ENCODE measurements around the gene RPL13.

The RPL13 gene

DNA sequence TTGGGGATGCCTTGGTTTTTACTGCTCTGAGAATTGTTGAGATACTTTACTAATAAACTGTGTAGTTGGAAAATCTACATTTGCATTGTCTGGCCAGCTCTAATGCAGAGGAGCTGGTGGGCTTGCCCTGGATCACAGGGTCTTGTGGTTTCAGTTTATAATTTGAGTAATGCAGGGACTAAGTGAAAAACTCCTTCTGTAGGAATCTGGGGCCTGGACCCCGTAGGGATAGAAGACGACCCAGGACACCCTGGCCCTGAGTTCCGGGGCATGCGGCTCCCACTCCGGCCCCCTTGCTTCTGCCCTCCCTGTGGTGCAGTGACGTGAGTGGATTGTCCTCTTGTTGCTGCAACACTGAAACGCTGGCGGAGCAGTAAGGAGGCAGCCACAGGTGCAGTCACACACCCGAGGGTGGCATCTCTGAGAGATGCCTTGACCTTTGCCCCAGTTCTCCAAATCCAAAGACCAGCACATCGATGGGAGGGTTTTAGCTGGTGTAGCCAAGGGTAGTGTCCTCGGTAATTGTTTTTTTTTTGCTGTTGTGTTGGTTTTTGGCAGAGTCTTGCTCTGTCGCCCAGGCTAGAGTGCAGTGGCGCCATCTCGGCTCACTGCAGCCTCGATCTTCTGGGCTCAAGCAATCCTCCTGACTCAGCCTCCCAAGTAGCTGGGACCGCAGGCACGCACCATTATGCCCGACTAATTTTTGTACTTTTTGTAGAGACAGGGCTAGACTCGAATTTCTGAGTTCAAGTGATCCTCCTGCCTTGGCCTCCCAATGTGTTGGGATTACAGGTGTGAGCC is 2.6 kb upstream of the RPL13 start:
- no peak overlapping the region for H3K4me3 ChIP-seq (ENCODE audit: control insufficient read depth, low read depth, low read length)
- no peak for DNase-seq (ENCODE audit: low read depth)
- TF ChIP-seq, protein P1, sequence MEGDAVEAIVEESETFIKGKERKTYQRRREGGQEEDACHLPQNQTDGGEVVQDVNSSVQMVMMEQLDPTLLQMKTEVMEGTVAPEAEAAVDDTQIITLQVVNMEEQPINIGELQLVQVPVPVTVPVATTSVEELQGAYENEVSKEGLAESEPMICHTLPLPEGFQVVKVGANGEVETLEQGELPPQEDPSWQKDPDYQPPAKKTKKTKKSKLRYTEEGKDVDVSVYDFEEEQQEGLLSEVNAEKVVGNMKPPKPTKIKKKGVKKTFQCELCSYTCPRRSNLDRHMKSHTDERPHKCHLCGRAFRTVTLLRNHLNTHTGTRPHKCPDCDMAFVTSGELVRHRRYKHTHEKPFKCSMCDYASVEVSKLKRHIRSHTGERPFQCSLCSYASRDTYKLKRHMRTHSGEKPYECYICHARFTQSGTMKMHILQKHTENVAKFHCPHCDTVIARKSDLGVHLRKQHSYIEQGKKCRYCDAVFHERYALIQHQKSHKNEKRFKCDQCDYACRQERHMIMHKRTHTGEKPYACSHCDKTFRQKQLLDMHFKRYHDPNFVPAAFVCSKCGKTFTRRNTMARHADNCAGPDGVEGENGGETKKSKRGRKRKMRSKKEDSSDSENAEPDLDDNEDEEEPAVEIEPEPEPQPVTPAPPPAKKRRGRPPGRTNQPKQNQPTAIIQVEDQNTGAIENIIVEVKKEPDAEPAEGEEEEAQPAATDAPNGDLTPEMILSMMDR (IDR thresholded peaks at IDR 0.05; ENCODE audit: control insufficient read depth, insufficient read depth, low read depth, low read length, missing control alignments), result no peak

GRCh38 chr16:89561142-89561883 is 831 bp downstream of the RPL13 start:
- peak overlapping the region; percentile 75 for H3K4me3 ChIP-seq (ENCODE audit: control insufficient read depth, low read depth, low read length)
- TF ChIP-seq, protein P1 (IDR thresholded peaks at IDR 0.05; ENCODE audit: control insufficient read depth, insufficient read depth, low read depth, low read length, missing control alignments), result no peak
- DNase-seq (ENCODE audit: low read depth), result no peak

DNA sequence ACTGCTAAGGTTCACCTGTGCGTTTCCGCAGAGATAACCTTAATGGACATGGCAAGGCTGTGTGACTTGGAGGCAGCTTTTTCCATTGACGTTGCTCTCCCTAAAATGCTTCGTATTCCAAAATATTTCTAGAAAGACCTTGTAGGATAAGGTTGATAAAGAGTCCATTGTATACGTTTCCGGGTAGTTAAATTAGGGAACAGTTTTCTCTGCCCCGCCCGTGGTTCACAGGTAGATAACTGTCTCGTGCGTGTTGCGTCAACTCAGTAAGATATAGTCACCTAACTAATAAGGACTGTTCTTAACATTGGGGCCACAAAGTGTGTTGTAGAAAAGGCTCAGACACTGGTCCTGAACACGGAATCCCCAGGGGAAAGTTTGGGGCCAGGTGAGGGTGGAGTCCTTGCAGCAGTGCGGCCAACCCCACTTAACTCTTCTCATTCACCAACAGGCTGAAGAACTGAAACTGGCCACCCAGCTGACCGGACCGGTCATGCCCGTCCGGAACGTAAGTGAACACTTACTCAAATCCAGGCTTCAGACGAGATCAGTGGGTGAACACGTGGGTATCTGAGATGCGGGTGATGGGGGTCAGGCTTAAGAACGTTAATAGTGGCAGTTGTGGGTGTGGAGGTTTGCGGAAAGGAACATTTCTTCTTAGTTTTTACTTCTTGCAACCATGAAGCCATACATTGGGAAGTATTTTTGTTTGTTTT is 1.6 kb downstream of the RPL13 start:
- TF ChIP-seq, protein P1 (IDR thresholded peaks at IDR 0.05; ENCODE audit: control insufficient read depth, insufficient read depth, low read depth, low read length, missing control alignments), result no peak
- peak overlapping the region; percentile 75 for H3K4me3 ChIP-seq (ENCODE audit: control insufficient read depth, low read depth, low read length)
- DNase-seq (ENCODE audit: low read depth), result no peak

DNA sequence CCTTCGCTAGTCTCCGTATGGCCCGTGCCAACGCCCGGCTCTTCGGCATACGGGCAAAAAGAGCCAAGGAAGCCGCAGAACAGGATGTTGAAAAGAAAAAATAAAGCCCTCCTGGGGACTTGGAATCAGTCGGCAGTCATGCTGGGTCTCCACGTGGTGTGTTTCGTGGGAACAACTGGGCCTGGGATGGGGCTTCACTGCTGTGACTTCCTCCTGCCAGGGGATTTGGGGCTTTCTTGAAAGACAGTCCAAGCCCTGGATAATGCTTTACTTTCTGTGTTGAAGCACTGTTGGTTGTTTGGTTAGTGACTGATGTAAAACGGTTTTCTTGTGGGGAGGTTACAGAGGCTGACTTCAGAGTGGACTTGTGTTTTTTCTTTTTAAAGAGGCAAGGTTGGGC is 2.5 kb downstream of the RPL13 start:
- H3K4me3 ChIP-seq (ENCODE audit: control insufficient read depth, low read depth, low read length), result no peak overlapping the region; the same call in 1 of the 2 replicates
- TF ChIP-seq, protein P1 (IDR thresholded peaks at IDR 0.05; ENCODE audit: control insufficient read depth, insufficient read depth, low read depth, low read length, missing control alignments), result no peak
- DNase-seq (ENCODE audit: low read depth), result no peak

- H3K4me3 ChIP-seq (ENCODE audit: control insufficient read depth, low read depth, low read length), result no peak overlapping the region
- DNase-seq (ENCODE audit: low read depth), result no peak
- TF ChIP-seq, protein P1 (IDR thresholded peaks at IDR 0.05; ENCODE audit: control insufficient read depth, insufficient read depth, low read depth, low read length, missing control alignments), result no peak
These were observed 3.3 kb downstream of the RPL13 start for GRCh38 chr16:89563639-89564392.
